ENCODE results near the gene TET2. TPM values are rescaled to one million over a fixed set of nuclear protein-coding genes. Genes with fewer than 3 reads are reported as not detected.

TET2 gene
- total and polyA plus RNA-seq, 2 of the 4 experiments (the other 2 are of a cell fraction) = 5.6 to 25.3 TPM

- in situ Hi-C loops (cut with MboI; ENCODE audit: low sequenced_read_pairs) (no loop called here), dilution Hi-C loops (cut with HindIII; ENCODE audit: low sequenced_read_pairs, unreplicated experiment) (no loop called here), intact Hi-C loops (cut with micrococcal nuclease) (no loop called here)
- Histone ChIP-seq H3K9ac (ENCODE audit: low read depth, low read length) (no peak overlapping the region), H3K9me3 (ENCODE audit: control insufficient read depth, insufficient read depth, low read length) (no peaks in the 10 kb centered on the region), H3K4me1 (ENCODE audit: control insufficient read depth, insufficient read depth, low read length) (no peaks in the 10 kb centered on the region), H3K27ac (ENCODE audit: insufficient read depth, low read length) (no peak overlapping the region), H2BK5ac (ENCODE audit: low read depth, low read length, poor library complexity, severe bottlenecking) (no peak overlapping the region), H3K23ac (ENCODE audit: low read depth, low read length) (no peak overlapping the region), H4K8ac (ENCODE audit: low read depth in 2 of 2, low read length in 2 of 2) (no peak overlapping the region), H2AFZ (replicated peaks; ENCODE audit: low read length, poor library complexity) (no peak overlapping the region), H4K91ac (ENCODE audit: insufficient read depth, low read depth, low read length) (no peak overlapping the region), H3K4me2 (ENCODE audit: low read depth, low read length) (no peak overlapping the region), H3K27me3 (ENCODE audit: control insufficient read depth, insufficient read depth, low read length) (no peaks in the 10 kb centered on the region), H2BK20ac (ENCODE audit: low read depth, low read length) (no peak overlapping the region), H2BK120ac (ENCODE audit: low read depth, low read length) (no peak overlapping the region), H4K20me1 (ENCODE audit: insufficient read depth, low read length) (no peaks in the 10 kb centered on the region), H3K56ac (ENCODE audit: extremely low read depth, insufficient read depth, low read length) (no peak overlapping the region), H3K4ac (ENCODE audit: low read depth, low read length) (no peak overlapping the region), H3K4me3 (ENCODE audit: insufficient read depth, low read depth, low read length) (no peak overlapping the region), H3K18ac (ENCODE audit: low read depth, low read length) (no peak overlapping the region), H2BK15ac (ENCODE audit: low read depth, low read length) (no peak overlapping the region), H3K9me1 (ENCODE audit: insufficient read depth, low read length) (peaks cover 3% of the 10 kb centered on the region; the same call in 1 of the 2 replicates), H2AK5ac (ENCODE audit: low read depth, low read length) (no peak overlapping the region), H2AK9ac (replicated peaks; ENCODE audit: low read depth, low read length, poor library complexity) (no peak overlapping the region), H3K14ac (replicated peaks; ENCODE audit: low read depth, low read length) (no peak overlapping the region), H3K79me1 (ENCODE audit: low read depth in 1 of 2, low read length in 2 of 2) (no peaks in the 10 kb centered on the region), H3K36me3 (ENCODE audit: control insufficient read depth, insufficient read depth, low read length) (peaks cover 12% of the 10 kb centered on the region), H4K5ac (ENCODE audit: low read depth, low read length) (no peak overlapping the region)
- TF ChIP-seq POLR2A (IDR thresholded peaks at IDR 0.05; ENCODE audit: low read depth, low read length) (no peak), MAZ (IDR thresholded peaks at IDR 0.05; ENCODE audit: borderline replicate concordance, low read depth, low read length) (no peak), CHD1 (IDR thresholded peaks at IDR 0.05; ENCODE audit: low read depth, low read length) (no peak), RFX5 (IDR thresholded peaks at IDR 0.05; ENCODE audit: low read depth, low read length) (no peak), RAD21 (IDR thresholded peaks at IDR 0.05; ENCODE audit: low read length) (no peak), CEBPB (IDR thresholded peaks at IDR 0.05; ENCODE audit: low read depth, low read length) (no peak), USF2 (IDR thresholded peaks at IDR 0.05; ENCODE audit: low read depth, low read length) (no peak), MXI1 (IDR thresholded peaks at IDR 0.05; ENCODE audit: borderline replicate concordance, low read depth, low read length) (no peak), FOS (IDR thresholded peaks at IDR 0.05; ENCODE audit: low read depth, low read length) (no peak), RCOR1 (IDR thresholded peaks at IDR 0.05; ENCODE audit: insufficient replicate concordance, low read length) (no peak), MAFK (IDR thresholded peaks at IDR 0.05; ENCODE audit: low read depth, low read length) (no peak), BHLHE40 (IDR thresholded peaks at IDR 0.05; ENCODE audit: low read depth, low read length) (no peak), NFE2L2 (IDR thresholded peaks at IDR 0.05; ENCODE audit: low read depth, low read length) (no peak), SMC3 (IDR thresholded peaks at IDR 0.05; ENCODE audit: low read depth, low read length) (no peak)
- TF ChIP-seq, protein P1, sequence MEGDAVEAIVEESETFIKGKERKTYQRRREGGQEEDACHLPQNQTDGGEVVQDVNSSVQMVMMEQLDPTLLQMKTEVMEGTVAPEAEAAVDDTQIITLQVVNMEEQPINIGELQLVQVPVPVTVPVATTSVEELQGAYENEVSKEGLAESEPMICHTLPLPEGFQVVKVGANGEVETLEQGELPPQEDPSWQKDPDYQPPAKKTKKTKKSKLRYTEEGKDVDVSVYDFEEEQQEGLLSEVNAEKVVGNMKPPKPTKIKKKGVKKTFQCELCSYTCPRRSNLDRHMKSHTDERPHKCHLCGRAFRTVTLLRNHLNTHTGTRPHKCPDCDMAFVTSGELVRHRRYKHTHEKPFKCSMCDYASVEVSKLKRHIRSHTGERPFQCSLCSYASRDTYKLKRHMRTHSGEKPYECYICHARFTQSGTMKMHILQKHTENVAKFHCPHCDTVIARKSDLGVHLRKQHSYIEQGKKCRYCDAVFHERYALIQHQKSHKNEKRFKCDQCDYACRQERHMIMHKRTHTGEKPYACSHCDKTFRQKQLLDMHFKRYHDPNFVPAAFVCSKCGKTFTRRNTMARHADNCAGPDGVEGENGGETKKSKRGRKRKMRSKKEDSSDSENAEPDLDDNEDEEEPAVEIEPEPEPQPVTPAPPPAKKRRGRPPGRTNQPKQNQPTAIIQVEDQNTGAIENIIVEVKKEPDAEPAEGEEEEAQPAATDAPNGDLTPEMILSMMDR (conservative IDR thresholded peaks at IDR 0.05; ENCODE audit: low read depth, low read length) = no peak
- TF ChIP-seq, protein P2, sequence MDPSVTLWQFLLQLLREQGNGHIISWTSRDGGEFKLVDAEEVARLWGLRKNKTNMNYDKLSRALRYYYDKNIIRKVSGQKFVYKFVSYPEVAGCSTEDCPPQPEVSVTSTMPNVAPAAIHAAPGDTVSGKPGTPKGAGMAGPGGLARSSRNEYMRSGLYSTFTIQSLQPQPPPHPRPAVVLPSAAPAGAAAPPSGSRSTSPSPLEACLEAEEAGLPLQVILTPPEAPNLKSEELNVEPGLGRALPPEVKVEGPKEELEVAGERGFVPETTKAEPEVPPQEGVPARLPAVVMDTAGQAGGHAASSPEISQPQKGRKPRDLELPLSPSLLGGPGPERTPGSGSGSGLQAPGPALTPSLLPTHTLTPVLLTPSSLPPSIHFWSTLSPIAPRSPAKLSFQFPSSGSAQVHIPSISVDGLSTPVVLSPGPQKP (IDR thresholded peaks at IDR 0.05; ENCODE audit: borderline replicate concordance, low read depth, low read length) = no peak
- ATAC-seq (ENCODE audit: low read depth) = no peak
- no peak for DNase-seq
- POLR2A ChIA-PET (ENCODE audit: unreplicated experiment) = interaction anchor here (0.5 kb wide), 1 partner anchor 17 kb away, joined by 4 read pairs; no protein-coding TSS in a partner anchor
- no CpG with 5 or more reads among the region's 3 CpGs for WGBS, 2 experiments (ENCODE audit: extremely low coverage in 2 of 2, insufficient read length in 1 of 2)
- CTCF ChIA-PET = interaction anchor here (0.7 kb wide), 1 partner anchor 121 kb away, joined by 3 read pairs; no protein-coding TSS in a partner anchor
- no TSS peak for BruUV-seq (replicated peaks)
These were observed 120.6 kb downstream of the TET2 start for GRCh38 chr4:105267280-105267679.
